DND-41 (cell line): ENCODE data around the gene ATG5.
"Not testable (repeated sequence)": the region's sequence is repeated elsewhere in the genome, so short reads cannot be mapped to it uniquely, and the experiment has no call there.

ENCODE experiments used
- ATAC-seq: fragments of 200-7000 bp; cut with Tn5 transposase; 3 replicates; pipeline ENCODE4 v1.9.1; 2021; ENCODE audit warnings: low read depth; ENCODE audit not compliant: insufficient read depth
- DNase-seq: peaks from one replicate; pipeline ENCODE4 v3.0.0-alpha.2; 2020
- H2AFZ ChIP-seq: 2 replicates; pipeline ENCODE4 v1.6.0; 2012; ENCODE audit warnings: low read depth, low read length
- H3K27ac ChIP-seq: 2 replicates; pipeline ENCODE4 v1.5.1; 2012; ENCODE audit warnings: low read length, inconsistent platforms
- H3K27me3 ChIP-seq: fragments of 200-600 bp; sonication (generic); 2 replicates; pipeline ENCODE4 v1.6.0; 2012; ENCODE audit warnings: low read length, mild to moderate bottlenecking, inconsistent platforms; ENCODE audit not compliant: insufficient read depth, poor library complexity
- H3K36me3 ChIP-seq: 2 replicates; pipeline ENCODE4 v1.5.1; 2012; ENCODE audit warnings: low read length, inconsistent platforms; ENCODE audit not compliant: insufficient read depth
- H3K4me1 ChIP-seq: 2 replicates; pipeline ENCODE4 v1.5.1; 2012; ENCODE audit warnings: mild to moderate bottlenecking, low read length; ENCODE audit not compliant: insufficient read depth
- H3K4me2 ChIP-seq: 2 replicates; pipeline ENCODE4 v1.6.0; 2012; ENCODE audit warnings: mild to moderate bottlenecking, moderate library complexity, low read length, inconsistent platforms; ENCODE audit not compliant: insufficient read depth
- H3K4me3 ChIP-seq, 2 experiments: fragments of 200-600 bp in 1 of 2; shearing (Covaris generic) in 1 of 2; 2 replicates each; pipeline ENCODE4 v1.5.1; 2012 to 2016; ENCODE audit warnings: inconsistent platforms in 2 of 2, low read length in 2 of 2, mild to moderate bottlenecking in 2 of 2, low read depth in 1 of 2, moderate library complexity in 1 of 2
- H3K79me2 ChIP-seq: 2 replicates; pipeline ENCODE4 v1.6.0; 2012; ENCODE audit warnings: low read length, inconsistent platforms; ENCODE audit not compliant: insufficient read depth
- H3K9ac ChIP-seq: 2 replicates; pipeline ENCODE4 v1.6.0; 2012; ENCODE audit warnings: low read depth, mild to moderate bottlenecking, inconsistent platforms, low read length, moderate library complexity
- H3K9me3 ChIP-seq: 2 replicates; pipeline ENCODE4 v1.5.1; 2012; ENCODE audit warnings: low read length, moderate library complexity, mild to moderate bottlenecking, inconsistent platforms; ENCODE audit not compliant: insufficient read depth, severe bottlenecking
- H4K20me1 ChIP-seq: 2 replicates; pipeline ENCODE4 v1.6.0; 2012; ENCODE audit warnings: low read length; ENCODE audit not compliant: insufficient read depth
- EZH2 ChIP-seq: IDR thresholded peaks from 3 replicates; pipeline ENCODE4 v1.6.1; 2012; ENCODE audit warnings: borderline replicate concordance, low read depth, mild to moderate bottlenecking, moderate library complexity, low read length, inconsistent platforms; ENCODE audit not compliant: severe bottlenecking
- TF ChIP-seq, protein P1 (sequence below): IDR thresholded peaks from 2 replicates; pipeline ENCODE4 v1.5.1; 2012; ENCODE audit warnings: borderline replicate concordance, low read length, moderate library complexity, mild to moderate bottlenecking; ENCODE audit not compliant: poor library complexity, severe bottlenecking; ENCODE audit errors: extremely low read depth

ATG5 gene

DNA sequence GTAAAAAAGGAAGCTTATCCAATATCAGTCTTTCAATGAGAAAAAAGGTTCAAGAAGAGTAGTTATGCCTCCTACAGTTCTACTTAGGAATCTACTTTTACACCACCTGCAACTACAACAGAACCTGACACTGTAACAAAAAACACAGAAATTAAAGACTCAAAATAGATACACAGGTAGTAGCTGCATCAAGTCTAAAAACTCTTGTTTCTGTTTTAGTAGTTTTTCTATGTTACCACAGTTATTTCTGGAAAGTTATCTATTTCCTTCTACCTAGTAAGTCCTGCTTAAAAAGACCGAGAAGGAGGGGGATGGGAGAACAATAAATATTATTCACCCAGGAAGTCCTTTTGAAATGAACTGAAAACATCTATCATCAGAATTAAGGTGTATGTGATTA is 52.5 kb downstream of the ATG5 start:
- H3K4me1 ChIP-seq: no peaks in the 10 kb centered on the region
- TF ChIP-seq, protein P1, sequence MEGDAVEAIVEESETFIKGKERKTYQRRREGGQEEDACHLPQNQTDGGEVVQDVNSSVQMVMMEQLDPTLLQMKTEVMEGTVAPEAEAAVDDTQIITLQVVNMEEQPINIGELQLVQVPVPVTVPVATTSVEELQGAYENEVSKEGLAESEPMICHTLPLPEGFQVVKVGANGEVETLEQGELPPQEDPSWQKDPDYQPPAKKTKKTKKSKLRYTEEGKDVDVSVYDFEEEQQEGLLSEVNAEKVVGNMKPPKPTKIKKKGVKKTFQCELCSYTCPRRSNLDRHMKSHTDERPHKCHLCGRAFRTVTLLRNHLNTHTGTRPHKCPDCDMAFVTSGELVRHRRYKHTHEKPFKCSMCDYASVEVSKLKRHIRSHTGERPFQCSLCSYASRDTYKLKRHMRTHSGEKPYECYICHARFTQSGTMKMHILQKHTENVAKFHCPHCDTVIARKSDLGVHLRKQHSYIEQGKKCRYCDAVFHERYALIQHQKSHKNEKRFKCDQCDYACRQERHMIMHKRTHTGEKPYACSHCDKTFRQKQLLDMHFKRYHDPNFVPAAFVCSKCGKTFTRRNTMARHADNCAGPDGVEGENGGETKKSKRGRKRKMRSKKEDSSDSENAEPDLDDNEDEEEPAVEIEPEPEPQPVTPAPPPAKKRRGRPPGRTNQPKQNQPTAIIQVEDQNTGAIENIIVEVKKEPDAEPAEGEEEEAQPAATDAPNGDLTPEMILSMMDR: no peak
- H2AFZ ChIP-seq: no peak overlapping the region
- H3K27me3 ChIP-seq: no peaks in the 10 kb centered on the region
- DNase-seq (no peak), ATAC-seq (no peak)
- H3K9ac ChIP-seq: no peak overlapping the region
- H3K4me3 ChIP-seq: no peak overlapping the region
- H3K4me2 ChIP-seq: no peak overlapping the region
- no peaks in the 10 kb centered on the region; the same call in 1 of the 2 replicates for H4K20me1 ChIP-seq
- no peak overlapping the region for H3K27ac ChIP-seq
- H3K79me2 ChIP-seq: peaks cover 55% of the 10 kb centered on the region
- no peaks in the 10 kb centered on the region for H3K9me3 ChIP-seq
- H3K36me3 ChIP-seq: peaks cover 10% of the 10 kb centered on the region

DNA sequence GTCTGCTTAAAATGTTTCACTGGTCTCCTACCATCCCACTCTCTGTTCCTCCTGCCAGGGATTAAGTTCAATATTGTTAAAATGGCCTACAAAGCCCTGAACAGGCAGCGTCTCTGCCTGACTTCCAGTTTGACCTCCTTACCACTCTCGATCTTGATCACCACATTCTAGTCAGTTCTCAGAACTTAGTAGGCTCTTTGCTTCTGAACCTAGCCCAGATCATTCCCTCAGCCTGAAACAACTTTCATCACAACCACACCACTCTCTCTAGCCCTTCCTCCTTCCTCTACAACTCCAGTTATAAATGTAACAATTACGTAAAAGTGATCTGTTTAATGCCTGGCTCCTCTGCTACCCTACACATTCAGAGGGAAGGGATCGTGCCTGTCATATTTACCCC is 53.3 kb downstream of the ATG5 start:
- no peaks in the 10 kb centered on the region for H3K27me3 ChIP-seq
- H3K79me2 ChIP-seq: peaks cover 59% of the 10 kb centered on the region
- no peaks in the 10 kb centered on the region; the same call in 1 of the 2 replicates for H4K20me1 ChIP-seq
- peaks cover 5% of the 10 kb centered on the region; the same call in 1 of the 2 replicates for H3K36me3 ChIP-seq
- no peak overlapping the region for H2AFZ ChIP-seq
- no peaks in the 10 kb centered on the region for H3K4me1 ChIP-seq
- TF ChIP-seq EZH2: no peak
- TF ChIP-seq, protein P1: no peak
- H3K4me3 ChIP-seq: no peak overlapping the region
- H3K9ac ChIP-seq: no peak overlapping the region
- H3K4me2 ChIP-seq: no peak overlapping the region
- ATAC-seq (no peak), DNase-seq (no peak)
- no peak overlapping the region for H3K27ac ChIP-seq
- no peaks in the 10 kb centered on the region for H3K9me3 ChIP-seq

DNA sequence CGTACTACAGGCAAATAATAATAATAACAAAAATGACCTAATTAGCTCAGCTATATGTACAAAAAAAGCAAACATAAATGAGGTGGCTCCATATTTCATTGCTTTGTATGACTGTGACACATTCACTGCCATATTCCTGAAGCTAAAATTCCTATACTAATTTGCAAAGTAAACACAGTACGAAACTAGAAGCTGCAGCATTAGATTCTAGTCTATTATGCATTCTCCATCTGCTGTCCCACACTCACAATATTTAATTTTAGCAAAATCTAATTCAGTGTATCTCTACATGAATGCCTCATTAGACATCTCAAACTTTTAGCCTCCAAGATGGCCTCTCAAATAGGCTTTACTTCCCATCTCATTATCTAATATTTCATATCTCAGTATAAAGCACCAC is 55.1 kb downstream of the ATG5 start:
- TF ChIP-seq, protein P1: no peak
- TF ChIP-seq EZH2: no peak
- H3K79me2 ChIP-seq: peaks cover 76% of the 10 kb centered on the region

DNA sequence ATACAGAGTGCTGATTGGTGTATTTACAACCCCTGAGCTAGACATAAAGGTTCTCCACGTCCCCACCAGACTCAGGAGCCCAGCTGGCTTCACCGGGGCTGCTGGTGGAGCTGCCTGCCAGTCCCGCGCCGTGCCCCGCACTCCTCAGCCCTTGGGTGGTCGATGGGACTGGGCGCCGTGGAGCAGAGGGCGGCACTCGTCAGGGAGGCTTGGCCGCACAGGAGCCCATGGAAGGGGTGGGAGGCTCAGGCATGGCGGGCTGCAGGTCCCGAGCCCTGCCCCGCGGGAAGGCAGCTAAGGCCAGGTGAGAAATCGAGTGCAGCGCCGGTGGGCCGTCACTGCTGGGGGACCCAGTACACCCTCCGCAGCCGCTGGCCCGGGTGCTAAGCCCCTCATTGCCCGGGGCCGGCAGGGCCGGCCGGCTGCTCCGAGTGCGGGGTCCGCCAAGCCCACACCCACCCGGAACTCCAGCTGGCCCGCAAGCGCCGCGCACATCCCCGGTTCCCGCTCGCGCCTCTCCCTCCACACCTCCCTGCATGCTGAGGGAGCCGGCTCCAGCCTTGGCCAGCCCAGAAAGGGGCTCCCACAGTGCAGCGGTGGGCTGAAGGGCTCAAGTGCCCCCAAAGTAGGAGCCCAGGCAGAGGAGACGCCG is 56.2 kb downstream of the ATG5 start:
- H3K27ac ChIP-seq, DNase-seq, H3K4me3 ChIP-seq, H3K4me1 ChIP-seq, ATAC-seq, H3K9me3 ChIP-seq, H2AFZ ChIP-seq, H3K27me3 ChIP-seq, H3K4me2 ChIP-seq, H3K36me3 ChIP-seq, H4K20me1 ChIP-seq, H3K9ac ChIP-seq: not testable (repeated sequence)
- H3K79me2 ChIP-seq: peaks cover 72% of the 10 kb centered on the region

More for the DNA sequence above, 55.1 kb downstream of the ATG5 start:
- Histone ChIP-seq H3K4me2 (no peak overlapping the region), H3K27me3 (no peaks in the 10 kb centered on the region), H4K20me1 (no peaks in the 10 kb centered on the region; the same call in 1 of the 2 replicates), H3K4me1 (no peaks in the 10 kb centered on the region), H2AFZ (no peak overlapping the region), H3K4me3 (no peak overlapping the region), H3K9ac (no peak overlapping the region), H3K9me3 (no peaks in the 10 kb centered on the region), H3K36me3 (peaks cover 5% of the 10 kb centered on the region; the same call in 1 of the 2 replicates), H3K27ac (no peak overlapping the region)
- DNase-seq (no peak), ATAC-seq (no peak)

DNA sequence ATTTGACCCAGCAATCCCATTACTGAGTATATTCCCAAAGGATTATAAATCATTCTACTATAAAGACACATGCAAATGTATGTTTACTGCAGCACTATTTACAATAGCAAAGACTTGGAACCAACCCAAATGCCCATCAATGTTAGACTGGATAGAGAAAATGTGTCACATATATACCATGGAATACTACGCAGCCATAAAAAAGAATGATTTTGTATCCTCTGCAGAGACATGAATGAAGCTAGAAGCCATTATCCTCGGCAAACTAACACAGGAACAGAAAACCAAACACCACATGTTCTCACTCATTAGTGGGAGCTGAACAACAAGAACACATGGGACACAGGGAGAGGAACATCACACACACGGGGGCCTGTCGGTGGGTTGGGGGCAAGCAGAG is 57.1 kb downstream of the ATG5 start:
- H3K4me2 ChIP-seq, H3K36me3 ChIP-seq, H3K9me3 ChIP-seq, H2AFZ ChIP-seq, H4K20me1 ChIP-seq, H3K4me3 ChIP-seq, DNase-seq, H3K27me3 ChIP-seq, H3K4me1 ChIP-seq, H3K9ac ChIP-seq, H3K27ac ChIP-seq, ATAC-seq: not testable (repeated sequence)
- H3K79me2 ChIP-seq: peaks cover 69% of the 10 kb centered on the region

DNA sequence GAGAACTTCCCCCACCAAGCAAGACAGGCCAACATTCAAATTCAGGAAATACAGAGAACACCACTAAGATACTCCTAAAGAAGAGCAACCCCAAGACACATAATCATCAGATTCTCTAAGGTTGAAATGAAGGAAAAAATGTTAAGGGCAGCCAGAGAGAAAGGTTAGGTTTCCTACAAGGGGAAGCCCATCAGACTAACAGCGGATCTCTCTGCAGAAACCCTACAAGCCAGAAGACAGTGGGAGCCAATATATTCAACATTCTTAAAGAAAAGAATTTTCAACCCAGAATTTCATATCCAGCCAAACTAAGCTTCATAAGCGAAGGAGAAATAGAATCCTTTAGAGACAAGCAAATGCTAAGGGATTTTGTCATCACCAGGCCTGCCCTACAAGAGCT is 61.1 kb downstream of the ATG5 start:
- not testable (repeated sequence) for ATAC-seq, H3K4me1 ChIP-seq, H2AFZ ChIP-seq, H3K9me3 ChIP-seq, H3K9ac ChIP-seq, H3K4me2 ChIP-seq, DNase-seq, H3K27ac ChIP-seq, H3K27me3 ChIP-seq, H4K20me1 ChIP-seq, H3K4me3 ChIP-seq
- H3K36me3 ChIP-seq: peaks cover 15% of the 10 kb centered on the region
- peaks cover 53% of the 10 kb centered on the region for H3K79me2 ChIP-seq
